GM12873 (cell line): ENCODE results near the gene GPATCH2L.

Source experiments
- TF ChIP-seq, protein P1 (sequence below): IDR thresholded peaks from 2 replicates; pipeline ENCODE4 v1.5.1; 2012; ENCODE audit warnings: low read depth, mild to moderate bottlenecking, moderate library complexity, low read length, control low read depth; ENCODE audit not compliant: insufficient read depth; ENCODE audit errors: missing control alignments

GPATCH2L gene

DNA sequence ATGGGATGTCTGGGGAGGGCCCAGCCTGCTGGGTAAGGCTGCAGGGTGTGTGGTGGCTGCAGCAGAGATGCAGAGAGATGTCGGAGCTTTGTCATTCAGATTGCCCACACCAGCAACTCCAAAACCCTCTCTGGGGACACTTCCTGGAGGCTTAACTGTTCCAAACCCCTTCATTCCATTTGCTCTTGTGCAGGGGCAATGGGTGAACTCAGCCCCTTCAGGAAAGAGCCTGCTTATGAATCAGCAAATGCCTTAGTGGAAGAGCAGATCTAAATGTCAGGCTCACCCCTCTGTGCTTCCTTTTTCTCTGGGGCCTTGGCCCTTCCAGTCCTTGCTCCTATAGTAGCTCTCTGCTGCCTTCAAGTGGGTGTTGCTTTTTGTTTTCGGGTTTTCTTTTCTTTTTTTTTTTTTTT, 36.7 kb upstream of the GPATCH2L start:
- TF ChIP-seq, protein P1, sequence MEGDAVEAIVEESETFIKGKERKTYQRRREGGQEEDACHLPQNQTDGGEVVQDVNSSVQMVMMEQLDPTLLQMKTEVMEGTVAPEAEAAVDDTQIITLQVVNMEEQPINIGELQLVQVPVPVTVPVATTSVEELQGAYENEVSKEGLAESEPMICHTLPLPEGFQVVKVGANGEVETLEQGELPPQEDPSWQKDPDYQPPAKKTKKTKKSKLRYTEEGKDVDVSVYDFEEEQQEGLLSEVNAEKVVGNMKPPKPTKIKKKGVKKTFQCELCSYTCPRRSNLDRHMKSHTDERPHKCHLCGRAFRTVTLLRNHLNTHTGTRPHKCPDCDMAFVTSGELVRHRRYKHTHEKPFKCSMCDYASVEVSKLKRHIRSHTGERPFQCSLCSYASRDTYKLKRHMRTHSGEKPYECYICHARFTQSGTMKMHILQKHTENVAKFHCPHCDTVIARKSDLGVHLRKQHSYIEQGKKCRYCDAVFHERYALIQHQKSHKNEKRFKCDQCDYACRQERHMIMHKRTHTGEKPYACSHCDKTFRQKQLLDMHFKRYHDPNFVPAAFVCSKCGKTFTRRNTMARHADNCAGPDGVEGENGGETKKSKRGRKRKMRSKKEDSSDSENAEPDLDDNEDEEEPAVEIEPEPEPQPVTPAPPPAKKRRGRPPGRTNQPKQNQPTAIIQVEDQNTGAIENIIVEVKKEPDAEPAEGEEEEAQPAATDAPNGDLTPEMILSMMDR = peak; percentile 24

DNA sequence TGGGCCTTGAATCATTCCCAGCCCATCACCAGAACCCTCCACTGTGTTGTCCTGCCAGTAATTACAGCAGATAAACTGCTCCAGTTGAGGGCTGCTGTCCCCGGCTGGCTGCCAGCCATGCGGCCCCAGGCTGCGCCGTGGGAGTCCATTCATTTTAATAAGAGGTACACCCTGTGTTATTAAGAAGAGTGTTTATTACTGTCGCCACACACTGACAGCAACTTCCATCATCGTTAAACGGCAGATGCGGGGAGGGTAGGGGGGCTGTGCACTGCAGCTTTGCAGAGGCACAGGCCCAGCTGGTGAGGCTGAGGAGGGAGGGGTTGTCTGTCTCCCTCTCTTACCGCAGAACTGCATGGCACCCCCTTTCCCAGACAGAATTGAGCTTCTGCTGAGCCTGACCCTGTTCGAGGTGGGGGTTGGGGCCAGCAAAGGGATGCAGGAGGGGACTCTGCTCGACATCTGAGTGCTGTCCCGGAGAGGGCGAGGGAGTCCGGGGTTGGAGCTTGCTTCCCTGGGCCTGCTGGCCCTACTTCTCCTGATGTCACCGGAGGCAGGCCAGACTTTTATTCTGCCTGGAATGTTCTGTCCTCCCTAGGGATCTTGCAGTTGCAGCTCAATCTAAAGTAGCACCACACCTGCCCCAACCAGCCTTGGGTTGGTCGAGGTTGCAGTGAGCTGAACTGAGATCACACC, 33.8 kb upstream of the GPATCH2L start:
- TF ChIP-seq, protein P1 = no peak

DNA sequence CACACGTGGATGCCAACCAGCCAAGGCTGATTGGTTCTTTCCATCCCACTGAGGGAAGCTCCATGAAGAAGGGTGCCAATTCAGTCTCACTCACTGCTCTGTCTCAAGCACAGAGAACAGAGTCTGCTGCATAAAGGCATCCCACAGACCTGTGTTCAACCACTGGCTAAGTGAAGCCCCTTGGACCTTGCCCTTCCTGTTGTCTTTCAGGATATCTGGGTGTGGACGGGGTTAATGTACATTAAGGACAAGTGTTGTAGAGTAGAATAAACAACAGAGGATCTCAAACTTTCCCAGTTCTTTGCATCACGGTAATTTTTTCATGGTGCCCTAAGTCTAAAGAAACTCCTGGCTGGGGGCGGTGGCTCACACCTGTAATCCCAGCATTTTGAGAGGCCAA, 33.1 kb upstream of the GPATCH2L start:
- TF ChIP-seq, protein P1 = no peak

DNA sequence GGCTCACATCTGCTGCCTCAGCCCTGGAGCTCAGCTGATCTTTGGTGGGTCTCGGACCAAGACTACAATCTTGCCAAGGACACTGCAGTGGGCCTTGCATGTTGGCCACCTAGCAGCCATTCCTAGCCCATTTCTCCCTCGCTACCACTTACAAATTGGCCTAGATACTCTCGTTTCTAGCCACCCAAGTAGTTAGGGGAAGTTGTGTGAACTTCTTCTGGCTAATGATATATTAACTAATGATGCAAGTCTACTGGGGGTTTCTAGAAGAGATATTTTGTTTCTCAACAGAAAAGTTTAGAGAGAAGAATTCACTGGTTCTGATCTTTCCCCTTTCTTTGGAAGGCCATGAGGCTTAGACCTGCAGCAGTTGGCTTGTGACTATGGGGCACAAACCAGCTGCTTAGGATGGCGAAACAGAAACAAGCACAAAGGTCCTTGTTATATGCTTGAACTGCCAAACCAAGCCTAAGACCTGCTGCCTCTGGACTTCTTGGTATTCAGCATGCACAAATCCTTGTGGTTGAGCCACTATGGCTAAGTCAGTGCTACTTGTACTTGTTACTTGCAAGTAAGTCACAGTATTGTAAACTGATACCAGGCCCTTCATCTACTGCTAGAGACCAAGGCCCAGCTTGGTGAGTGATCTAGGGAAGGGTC, 30.5 kb upstream of the GPATCH2L start:
- TF ChIP-seq, protein P1 = no peak

GRCh38 chr14:76123426-76124225, 28.1 kb upstream of the GPATCH2L start:
- TF ChIP-seq, protein P1 = no peak

DNA sequence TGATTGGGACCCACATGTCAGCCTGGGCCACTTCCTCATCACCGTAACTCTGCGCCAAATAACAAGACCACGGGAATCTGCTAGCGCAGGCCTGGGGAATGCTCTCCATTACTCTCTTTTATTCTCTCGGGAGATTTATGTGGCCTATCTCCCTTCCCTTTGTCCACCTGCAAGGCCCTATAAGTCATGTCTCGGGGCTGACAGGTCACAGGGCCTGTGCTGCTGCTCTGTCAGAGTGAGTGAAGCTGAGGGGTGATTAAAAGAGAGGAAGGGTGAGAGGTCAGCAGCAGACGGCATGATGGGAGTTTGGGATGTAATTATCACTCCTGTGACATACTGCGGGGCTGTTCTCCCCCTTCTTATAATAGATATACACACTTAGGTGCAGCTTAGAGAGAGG, 26.2 kb upstream of the GPATCH2L start:
- TF ChIP-seq, protein P1 = no peak

DNA sequence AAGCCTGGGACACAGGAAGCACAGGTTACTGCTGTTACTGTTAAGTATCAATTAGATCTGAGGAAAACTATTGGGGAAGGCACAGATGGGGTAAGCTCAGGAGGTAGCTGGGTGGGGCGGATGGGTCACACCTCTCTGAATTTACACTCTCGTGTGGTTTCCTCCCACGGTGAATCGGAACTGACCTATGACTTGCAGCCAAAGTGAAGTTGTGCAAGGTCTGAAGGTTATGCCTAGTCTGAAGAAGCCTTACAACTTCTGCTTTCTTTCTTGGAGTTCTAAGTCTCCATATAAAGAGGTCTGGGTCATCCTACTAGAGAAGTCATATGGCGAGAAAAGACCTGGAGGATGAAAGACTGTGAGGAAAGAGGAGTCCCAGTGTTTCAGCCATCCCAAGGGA, 25.6 kb upstream of the GPATCH2L start:
- TF ChIP-seq, protein P1 = no peak
